ENCODE results near the gene SEMA4D.
A peak's percentile ranks its signal among the peaks of the same experiment; 100 is the strongest.

SEMA4D gene

DNA sequence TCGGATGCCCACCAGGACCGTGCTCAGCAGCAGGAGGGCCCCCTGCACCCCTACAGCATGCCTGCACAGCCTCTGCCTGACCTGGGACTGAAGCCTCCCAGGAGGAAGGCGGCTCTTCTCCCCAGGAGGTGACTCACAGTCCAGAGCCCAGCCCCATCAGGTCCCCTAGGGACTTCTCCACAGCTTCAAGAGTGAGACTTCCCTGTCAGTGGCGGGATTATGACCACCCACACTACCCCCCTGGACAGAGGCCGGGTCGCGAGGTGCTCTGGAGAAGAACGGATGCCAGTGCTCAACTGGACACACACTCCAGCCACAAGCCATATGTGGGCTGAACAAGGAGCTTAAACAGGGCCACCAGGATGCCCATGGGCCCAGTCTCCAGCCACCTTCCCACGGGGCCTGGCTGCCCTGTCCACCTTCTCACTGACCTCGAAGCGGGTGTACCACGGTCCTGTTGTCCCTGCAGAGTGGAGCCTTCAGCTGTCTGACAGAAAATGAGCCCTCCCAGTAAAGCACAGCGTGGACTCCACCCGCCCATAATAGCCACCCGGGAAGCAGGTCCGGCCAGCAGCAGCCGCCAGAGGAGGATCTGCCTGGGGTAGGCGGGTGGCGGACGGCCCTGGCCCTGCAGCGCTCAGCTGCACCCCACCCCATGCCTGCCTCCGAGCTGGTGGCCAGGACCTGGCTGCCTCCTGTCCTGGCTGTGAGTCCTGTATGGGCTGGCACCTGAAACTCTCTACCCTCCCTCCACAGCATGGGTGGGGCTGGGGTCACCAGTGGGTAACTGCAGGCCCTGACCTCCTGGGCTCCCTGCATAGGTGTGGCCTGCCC, 54.7 kb downstream of the SEMA4D start:
- DNase-seq = no peak

DNA sequence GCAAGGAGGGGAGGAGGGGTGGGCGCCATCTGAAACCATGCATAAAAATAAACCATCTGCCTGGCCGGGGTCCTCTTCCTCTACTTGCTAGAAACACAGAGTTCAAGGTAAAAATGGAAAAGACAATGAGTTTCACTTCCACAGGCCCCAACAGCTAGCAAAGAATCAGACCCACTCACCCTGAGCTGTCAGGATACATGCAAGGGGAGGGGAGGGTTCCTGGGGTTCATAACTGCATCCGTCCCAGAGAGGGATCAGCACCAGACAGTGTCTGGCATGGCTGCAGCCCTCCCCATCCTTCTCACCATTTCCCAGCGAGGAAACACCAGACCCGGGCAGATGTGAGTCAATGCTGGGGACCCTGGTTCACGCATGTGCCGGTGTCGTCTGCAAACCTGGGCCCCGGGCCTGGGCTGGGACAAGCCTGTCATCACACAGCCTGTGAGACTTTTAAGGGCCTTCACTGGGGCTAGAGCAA, 55.4 kb downstream of the SEMA4D start:
- DNase-seq = no peak

DNA sequence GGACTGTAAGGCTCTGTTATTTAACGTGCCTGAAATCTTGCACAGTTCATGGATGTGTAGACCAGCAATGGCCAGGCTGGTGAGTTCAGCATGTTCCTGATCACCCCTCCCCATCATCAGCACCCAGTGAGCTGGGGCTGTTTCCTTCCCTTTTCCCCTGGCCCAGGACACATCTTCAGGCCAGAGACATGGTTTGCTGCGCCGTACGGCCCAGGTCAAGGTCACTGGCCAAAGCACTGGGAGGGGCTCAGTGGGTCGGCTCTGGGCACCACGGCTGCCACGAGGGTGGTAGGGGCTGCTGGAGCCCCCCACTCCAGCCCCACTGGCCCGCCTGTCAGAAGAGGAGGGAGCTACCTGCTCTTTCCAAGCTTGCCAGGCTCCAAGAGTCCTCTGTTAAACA, 55.9 kb downstream of the SEMA4D start:
- DNase-seq = no peak

DNA sequence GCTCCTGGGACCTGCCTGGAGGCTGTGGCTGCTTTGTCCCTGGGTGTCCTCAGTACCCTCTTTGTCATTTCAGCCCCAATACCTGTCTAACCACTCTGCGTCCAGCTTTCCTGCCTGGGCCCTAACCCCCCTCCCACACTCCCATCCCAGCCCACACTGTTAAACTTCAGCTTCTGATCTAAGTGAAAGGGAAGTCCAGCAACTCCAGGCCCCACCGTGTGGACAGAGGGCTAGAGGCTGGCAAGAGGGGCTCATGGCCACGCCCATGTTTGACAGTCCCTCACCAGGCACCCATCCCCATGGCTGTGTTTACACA, 56.3 kb downstream of the SEMA4D start:
- no peak for DNase-seq

DNA sequence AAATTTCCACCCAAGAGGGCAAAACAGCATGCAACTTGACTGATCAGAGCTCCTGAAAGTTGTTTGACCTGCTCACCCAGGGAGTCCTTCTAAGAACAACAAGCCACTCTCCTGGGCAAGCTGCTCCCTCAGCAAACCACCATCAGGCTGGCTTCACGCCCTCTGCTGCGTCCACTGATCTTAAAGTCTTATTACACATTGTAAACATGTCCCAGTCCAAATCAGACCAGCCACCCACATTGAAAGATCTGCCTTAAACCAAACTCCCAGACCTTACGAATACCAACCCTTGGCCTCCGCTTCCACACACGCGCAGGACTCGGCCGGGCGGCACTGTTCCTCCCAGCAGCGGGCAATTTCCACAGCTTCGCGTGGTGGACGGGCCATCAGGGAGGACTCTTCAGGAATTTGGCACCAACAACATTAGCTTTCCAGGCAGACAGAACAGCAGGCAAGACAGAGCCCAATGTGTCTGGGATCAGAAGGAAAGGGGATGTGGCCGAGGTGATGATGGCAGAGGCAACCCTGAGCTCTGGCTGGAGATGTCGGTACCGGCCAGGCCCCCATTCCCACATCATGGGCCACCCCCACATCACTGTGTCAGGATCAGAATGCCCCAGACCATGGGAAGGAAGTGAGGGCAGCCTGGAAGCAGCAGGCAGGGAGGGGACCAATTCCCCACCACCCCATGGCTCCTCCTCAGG, 56.8 kb downstream of the SEMA4D start:
- DNase-seq = no peak

DNA sequence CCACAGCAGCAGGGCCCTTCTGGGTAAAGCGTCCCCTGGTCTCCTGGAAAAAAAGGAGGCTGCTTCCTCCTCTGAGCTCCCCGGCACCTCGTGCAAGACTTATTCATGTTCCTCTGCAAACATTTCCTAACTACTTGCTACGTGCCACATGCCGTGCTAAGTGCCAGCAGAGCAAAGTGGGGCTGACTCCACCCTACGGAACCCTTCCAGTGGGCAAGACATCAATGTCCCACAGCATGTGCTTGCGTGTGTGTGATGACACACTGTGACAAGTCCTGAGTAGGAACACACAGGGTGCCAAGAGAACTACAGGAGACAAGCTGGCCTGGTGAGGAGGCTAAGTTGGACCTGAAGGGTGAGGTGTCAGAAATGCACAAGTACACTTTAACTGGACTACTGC, 57.4 kb downstream of the SEMA4D start:
- DNase-seq = no peak

DNA sequence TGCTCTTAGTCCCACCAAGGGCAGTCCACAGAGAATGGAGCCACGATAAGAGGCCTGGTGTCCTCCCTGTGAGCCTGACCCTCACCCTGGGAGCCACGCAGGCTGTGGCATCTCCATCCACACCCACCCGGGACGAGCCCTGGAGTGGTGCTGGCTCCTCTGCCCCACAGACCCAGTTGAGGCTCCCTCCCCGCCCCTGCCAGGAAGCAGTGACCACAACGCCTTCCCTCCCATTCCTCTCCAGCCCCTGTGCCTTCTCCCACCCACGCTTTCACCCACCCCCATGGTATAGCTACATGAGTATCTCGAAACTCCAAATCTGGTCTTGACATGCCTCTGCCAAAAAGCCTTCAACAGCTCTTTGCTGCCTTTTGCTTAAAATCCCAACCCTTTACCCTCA, 57.9 kb downstream of the SEMA4D start:
- no peak for DNase-seq

DNA sequence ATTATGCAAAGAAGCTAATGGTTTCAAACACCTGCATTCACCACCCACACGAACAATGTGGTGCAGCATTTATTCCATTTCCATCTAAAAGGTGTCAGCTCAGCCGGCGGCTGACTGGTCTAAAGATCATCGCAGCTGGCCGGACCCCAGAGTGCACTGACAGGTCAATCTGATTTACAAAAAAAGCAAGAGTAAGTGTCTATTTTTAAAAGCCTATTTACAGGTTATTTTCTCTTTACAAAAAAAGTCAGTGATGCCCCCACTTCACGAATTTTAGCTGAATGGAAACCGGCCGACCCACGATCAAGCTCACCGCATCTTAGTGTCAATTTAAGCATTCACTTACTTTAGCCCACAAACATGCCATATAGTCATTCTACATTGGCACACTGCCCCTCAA, 58.3 kb downstream of the SEMA4D start:
- DNase-seq = no peak

DNA sequence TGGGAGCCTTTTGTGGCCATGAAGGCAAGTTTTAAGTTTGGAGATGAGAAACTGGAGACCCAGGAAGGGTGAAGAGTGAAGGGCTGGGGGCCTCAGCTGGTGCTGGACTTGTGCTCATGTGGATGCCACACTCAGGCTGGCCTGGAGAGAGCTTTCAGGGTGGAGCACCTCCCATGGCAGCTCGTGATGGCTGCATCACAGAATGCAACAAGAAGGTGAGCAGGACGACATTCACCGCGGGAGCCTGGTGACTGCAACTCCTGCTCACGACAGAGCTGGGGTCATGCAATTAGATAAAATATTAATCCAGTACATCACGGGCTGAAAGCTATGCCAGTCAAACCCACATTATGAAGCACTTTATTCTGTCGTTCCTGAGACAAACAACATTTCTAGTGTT, 59.7 kb downstream of the SEMA4D start:
- no peak for DNase-seq

DNA sequence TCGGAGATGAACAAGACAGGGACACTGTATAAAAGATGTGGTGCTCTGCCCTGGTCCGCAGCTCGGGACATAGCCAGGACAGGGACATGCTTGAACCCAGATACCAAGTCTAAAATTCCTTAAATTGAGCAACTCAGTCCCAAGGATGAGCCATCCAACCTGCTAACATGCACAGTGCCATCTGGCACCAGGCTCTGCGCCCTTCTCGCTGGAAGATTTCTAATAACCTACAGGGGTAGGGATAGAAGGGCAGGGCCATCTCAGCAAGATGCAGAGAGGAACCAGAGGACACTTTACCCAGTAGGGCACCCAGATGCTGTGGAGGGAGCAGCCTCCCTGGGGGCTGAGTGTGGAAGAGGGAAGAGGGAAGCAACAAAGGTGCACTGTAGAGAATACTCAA, 60.1 kb downstream of the SEMA4D start:
- DNase-seq = no peak

DNA sequence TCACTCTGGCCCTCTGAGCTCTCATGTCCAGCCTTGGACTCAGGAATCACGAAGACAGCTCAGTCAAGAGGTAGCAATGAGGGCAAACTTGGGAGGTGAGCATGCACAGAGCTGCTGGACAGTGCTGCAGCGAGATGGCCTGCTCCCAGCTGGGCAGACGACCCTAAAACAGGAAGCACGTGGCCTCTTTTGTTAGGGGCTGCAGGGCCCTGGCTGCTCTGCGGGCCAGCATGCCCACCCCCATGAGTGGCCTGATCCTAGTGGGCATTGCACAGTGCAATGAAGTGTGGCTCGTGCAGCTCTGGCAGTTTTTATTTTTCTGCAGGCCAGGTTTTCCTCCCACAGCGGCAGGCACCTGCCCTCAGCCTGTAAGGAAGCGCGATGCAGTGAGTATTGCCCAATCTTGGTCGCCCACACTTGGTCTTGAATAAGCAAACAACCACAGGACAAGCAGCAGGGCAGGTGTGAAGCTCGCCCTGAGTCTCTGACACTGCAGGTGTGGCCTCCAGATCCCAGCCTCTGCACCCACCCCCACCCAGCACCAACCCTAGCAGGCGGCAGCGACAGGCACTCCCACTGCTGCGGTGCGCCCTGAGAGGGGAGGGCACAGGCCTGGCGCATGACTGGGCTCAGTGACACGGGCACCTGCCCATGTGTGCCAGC, 60.8 kb downstream of the SEMA4D start:
- peak in 2 of 4 experiments; percentile 40 to 44 for DNase-seq

DNA sequence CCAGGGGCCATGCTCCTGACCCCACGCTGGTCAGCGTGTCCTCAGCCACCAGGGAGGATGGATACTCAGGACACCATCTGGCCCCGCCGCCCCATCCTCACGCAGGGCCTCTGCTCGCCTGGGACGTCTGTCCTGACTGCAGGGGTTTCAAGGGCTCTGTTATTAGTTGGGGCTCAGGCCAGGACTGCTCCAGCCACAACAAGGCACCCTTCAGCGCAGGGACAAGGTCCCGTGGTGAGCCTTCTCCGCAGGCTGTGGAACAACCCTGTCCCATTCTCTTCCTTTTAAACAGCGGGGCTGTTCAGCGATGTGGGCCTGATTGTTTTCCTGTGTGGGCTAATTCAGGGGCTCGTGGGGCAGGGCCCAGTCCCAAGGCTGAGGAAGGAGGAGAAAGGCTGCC, 61.6 kb downstream of the SEMA4D start:
- no peak for DNase-seq

DNA sequence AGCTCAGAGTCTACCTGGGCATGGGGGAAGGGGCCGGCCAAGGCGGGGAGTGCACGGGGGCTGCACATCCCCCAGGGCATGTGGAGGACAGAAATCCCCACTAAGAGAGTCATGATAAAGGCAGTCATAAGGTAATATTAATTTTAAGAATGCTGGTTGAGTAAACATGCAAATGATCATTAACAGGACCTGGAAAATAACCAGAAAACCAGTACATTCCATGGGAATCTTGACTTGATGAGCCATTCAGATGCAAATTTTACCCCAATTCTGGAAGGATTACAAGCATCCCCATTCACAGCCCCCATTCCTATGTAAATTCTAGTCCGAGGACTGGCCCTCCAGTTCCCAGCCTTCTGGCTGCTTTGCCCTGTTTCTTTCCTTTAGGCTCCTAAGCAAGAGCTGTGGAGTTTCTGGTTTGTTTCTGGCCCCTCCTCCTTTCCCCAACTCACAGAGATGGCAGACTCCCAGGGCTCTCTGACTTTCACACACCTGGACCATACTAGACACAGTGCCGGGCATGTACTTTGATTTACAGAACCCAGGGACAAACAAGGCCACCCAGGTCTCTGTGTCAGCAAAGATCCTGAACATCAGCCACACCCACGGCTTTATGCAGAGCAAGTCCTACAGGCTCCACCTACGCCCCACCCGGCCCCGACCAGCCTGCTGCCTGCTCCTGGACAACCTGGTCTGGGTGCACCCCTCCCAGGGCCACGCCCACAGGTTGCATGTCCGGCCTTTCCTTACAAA, 62.7 kb downstream of the SEMA4D start:
- no peak for DNase-seq

DNA sequence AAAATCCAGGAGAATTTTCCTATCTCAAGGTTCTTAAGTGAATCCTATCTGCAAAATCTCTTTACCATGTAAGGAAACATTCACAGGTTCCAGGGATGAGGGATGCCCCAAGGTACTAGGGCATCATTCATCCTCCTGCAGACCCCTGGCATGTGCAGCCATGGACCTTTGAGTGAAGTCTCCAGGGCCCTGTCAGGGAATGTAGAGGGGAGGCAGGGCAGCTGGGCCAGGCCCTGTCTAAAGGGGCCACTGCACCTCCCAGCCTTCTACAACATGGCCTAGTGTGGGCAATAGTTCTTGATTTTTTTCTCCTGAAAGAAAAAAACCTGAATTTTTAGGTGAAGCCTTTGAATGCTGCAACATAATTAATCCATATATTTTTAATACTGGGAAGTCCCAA, 63.3 kb downstream of the SEMA4D start:
- no peak for DNase-seq

DNA sequence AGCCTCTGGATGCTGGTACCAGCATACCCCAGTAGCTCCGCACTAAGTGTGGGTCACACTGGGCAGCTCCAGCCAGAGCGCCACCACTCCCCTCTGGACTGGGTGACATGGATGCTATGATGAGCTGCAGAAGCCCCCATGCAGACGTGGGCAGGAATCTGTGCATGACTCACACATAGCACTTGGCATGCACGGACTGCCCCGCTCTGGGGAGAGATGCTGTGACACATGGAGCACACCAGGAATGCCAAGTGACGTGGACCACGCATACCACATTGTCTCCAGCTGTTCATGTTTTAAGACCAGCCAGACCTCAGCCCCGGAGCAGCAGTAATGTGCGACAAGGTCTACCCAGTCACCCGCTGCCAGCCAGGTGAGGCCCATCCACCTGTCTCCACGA, 64.1 kb downstream of the SEMA4D start:
- no peak for DNase-seq

DNA sequence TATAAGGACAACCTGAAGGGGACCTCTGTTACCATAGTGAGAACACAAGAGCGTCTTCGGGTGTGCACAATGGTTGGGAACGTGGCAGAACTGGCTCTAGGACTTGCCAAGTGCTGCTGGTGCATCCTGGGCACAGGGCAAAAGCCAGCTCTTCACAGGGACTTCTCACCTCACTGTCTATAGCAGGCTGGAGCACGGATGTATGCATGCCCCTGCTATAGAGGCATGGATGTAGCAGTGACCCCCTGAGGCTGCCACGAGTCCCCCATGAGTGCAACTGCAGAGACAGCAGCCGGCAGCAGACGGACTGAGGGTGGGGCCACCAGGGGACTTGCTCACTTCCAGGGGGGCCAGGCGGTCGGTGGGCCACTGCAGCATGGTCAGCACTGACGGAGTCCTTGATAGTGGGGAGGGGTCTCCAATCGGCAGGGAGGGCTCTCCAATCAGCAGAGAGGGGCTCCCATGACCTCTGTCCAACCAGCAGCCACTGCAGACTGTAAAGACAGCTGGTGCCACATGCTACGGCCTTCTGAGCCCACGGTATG, 64.9 kb downstream of the SEMA4D start:
- DNase-seq = no peak

DNA sequence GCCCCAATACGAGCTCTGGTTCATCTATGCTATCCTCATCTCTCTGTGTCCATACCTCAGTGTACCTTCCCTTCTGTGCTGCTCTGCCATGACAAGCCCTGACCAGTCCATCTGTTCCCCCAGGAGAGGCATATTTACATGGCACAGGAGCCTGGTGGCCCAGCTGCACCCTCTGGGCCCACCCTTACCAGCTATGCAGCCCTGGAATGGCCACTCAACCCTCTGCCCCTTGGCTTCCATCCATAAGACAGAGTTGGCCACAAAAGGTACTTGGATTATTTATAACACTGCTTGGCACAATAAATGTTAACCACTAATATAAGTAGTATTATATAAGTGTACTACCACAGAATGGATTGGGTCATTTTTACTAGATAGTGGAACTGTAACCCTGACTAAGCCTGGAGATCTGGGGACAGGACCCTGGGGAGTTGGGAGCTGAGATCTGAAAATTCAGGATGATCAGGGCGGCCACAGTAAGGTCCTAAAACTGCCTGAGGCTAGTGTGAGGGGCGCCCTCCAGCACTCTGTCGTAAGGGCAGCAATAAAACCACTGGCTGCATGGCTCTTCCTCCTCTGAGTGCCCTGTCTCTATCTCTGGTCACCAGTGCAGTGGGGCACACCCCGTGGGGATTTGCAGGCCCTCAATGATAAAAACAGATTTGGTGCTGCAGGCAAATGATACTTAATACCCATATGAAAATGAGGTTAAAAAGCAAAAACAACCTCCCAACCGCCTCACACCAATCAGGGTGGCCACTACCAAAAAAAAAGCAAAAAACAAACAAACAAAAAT, 65.8 kb downstream of the SEMA4D start:
- no peak for DNase-seq

DNA sequence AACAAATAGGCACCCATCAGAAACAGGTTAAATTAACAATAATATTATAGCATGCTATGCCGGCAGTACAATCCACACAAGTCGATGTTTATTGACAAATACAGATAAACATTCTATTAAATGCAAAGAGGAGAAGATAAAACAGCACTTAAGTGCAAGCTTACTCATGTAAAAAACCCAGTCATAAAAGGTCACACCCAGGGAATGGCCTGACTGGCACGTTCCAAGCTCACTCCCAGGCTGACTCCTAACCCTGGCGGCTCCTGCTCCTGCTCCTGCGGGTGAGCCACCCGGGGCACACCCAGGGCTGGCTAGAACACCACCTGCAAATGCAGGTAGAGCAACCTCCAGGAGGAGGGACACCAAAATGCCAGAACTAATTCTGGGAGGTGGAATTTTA, 66.9 kb downstream of the SEMA4D start:
- no peak for DNase-seq

DNA sequence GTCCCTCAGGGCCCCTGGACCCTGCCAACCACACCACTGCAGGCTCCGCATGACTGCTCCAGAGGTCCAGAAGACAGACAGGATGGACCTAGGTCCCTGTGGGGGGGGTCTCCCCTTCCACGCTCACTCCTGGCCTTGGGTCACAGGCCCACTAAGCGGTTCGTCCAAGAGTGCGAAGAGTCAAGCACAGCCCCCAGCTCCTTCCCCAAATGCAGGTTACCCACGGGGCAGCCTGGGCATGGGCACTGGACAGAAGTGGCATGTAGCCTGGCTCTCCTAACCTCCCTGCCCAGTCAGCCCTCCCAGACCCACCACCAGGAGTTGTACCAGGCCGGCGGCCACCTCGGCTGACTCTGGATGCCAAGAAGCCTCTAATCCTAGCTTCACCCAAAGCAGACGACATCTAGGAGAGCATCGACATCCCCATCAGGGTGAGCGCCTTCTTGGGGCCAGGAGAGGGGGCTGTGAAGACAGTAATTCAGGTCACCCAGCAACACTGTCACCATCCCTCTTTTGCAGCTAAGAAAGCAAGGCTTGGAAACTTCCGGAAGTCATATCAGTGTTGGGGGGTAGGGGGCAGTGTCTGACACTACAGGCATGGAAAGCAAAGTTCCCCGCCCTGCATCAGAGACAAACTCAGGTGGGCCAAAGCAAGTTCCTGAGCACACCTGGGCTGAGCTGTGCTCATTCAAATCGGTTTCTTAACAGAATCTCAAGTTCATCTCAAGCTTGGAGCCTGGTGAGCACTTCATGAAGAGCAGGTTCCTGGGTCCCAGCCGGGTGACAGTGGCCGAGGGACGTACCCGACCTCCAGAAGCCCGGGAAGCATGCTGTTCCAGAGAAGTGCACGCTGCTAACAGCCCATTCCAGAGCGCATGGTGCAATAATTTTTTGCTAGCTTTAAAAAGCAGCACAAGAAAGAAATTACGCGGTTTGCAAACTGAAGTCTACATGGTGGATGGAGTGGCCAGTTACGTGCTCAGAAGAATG, 68.7 kb downstream of the SEMA4D start:
- DNase-seq = peak in 2 of 4 experiments; percentile 19 to 49

DNA sequence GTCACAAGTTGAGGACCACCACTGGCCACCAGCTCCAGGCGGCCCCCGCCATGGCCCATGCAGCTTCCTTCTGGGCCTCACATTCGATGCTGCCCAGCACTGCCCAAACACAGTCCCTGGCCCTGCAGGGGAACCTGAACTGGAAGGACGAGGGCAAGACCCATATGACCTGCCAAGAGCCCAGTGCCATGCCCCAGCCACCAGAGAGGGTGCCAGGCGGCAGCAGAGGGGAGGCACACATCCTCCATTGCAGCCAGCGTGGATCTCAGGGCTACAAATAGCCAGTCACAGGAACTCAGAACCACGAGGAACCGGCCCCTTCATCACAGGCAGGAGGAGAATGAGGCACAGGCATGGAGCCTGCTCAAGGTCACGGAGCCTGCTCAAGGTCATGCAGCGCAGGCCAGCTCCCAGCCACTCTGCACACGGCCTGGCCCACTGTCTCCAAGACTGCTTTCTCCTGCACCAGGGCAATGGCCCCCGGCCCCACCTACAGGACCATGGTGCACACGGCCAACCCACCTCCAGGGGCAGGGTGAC, 69.6 kb downstream of the SEMA4D start:
- DNase-seq = no peak
